ENCODE results near the gene PDE1C.
"Not testable (repeated sequence)": the region's sequence is repeated elsewhere in the genome, so short reads cannot be mapped to it uniquely, and the experiment has no call there.

The PDE1C gene

GRCh38 chr7:32043688-32044087 is 26.5 kb downstream of the PDE1C start:
- DNase-seq (ENCODE audit: low read depth) = no peak

GRCh38 chr7:32042900-32043299 is 27.3 kb downstream of the PDE1C start:
- no peak for DNase-seq (ENCODE audit: low read depth)

GRCh38 chr7:32039000-32039756 is 31.0 kb downstream of the PDE1C start:
- DNase-seq (ENCODE audit: low read depth) = no peak

GRCh38 chr7:32037650-32038198 is 32.5 kb downstream of the PDE1C start:
- DNase-seq (ENCODE audit: low read depth) = no peak

GRCh38 chr7:32036557-32036956 is 33.6 kb downstream of the PDE1C start:
- DNase-seq (ENCODE audit: low read depth) = no peak

- DNase-seq (ENCODE audit: low read depth) = no peak
Measured at GRCh38 chr7:32034052-32034451, 36.2 kb downstream of the PDE1C start.

- DNase-seq (ENCODE audit: low read depth) = no peak
Measured at GRCh38 chr7:32033006-32033405, 37.2 kb downstream of the PDE1C start.

- DNase-seq (ENCODE audit: low read depth) = no peak
Measured at GRCh38 chr7:32032211-32032610, 38.0 kb downstream of the PDE1C start.

- DNase-seq (ENCODE audit: low read depth) = no peak
Measured at GRCh38 chr7:32030904-32031692, 39.1 kb downstream of the PDE1C start.

GRCh38 chr7:32026083-32026425 is 44.2 kb downstream of the PDE1C start:
- no peak for DNase-seq (ENCODE audit: low read depth)

- no peak for DNase-seq (ENCODE audit: low read depth)
Measured at GRCh38 chr7:32025381-32026082, 44.7 kb downstream of the PDE1C start.

- no peak for DNase-seq (ENCODE audit: low read depth)
Measured at GRCh38 chr7:32023376-32023775, 46.8 kb downstream of the PDE1C start.

GRCh38 chr7:32022966-32023365 is 47.2 kb downstream of the PDE1C start:
- no peak for DNase-seq (ENCODE audit: low read depth)

- DNase-seq (ENCODE audit: low read depth) = no peak
Measured at GRCh38 chr7:32020551-32021159, 49.6 kb downstream of the PDE1C start.

- DNase-seq (ENCODE audit: low read depth) = no peak
Measured at GRCh38 chr7:32018845-32019578, 51.2 kb downstream of the PDE1C start.

GRCh38 chr7:32015133-32015532 is 55.1 kb downstream of the PDE1C start:
- DNase-seq (ENCODE audit: low read depth) = no peak

GRCh38 chr7:32013471-32013870 is 56.7 kb downstream of the PDE1C start:
- DNase-seq (ENCODE audit: low read depth) = not testable (repeated sequence)

- DNase-seq (ENCODE audit: low read depth) = no peak
Measured at GRCh38 chr7:32005577-32005976, 64.6 kb downstream of the PDE1C start.

GRCh38 chr7:32001948-32002347 is 68.3 kb downstream of the PDE1C start:
- no peak for DNase-seq (ENCODE audit: low read depth)

GRCh38 chr7:31997423-31997822 is 72.8 kb downstream of the PDE1C start:
- no peak for DNase-seq (ENCODE audit: low read depth)

- DNase-seq (ENCODE audit: low read depth) = no peak
Measured at GRCh38 chr7:31995134-31995533, 75.1 kb downstream of the PDE1C start.

- DNase-seq (ENCODE audit: low read depth) = no peak
Measured at GRCh38 chr7:31991846-31992245, 78.4 kb downstream of the PDE1C start.

Measured in activated gamma-delta T cell treated with anti-CD3 and anti-CD28 coated beads, Interleukin-2, amount 50 U/mL, for 16 hours (primary cell).